Bone marrow (tissue), 2 donors: ENCODE data around the gene FIGLA.
"Not testable (repeated sequence)": the region's sequence is repeated elsewhere in the genome, so short reads cannot be mapped to it uniquely, and the experiment has no call there.

Experiments
- DNase-seq, 2 donors: peaks; one replicate each; lab custom pipeline; 2025; lab: John Stamatoyannopoulos, UW

The FIGLA gene

GRCh38 chr2:70808983-70809958, 18.8 kb upstream of the FIGLA start:
- DNase-seq = no peak

- DNase-seq = no peak
These were observed 17.3 kb upstream of the FIGLA start for GRCh38 chr2:70807828-70808118.

- no peak for DNase-seq
These were observed 16.8 kb upstream of the FIGLA start for GRCh38 chr2:70807102-70807827.

GRCh38 chr2:70806620-70807019, 16.2 kb upstream of the FIGLA start:
- no peak for DNase-seq

- DNase-seq = no peak
These were observed 15.6 kb upstream of the FIGLA start for GRCh38 chr2:70806013-70806412.

GRCh38 chr2:70801607-70802263, 11.3 kb upstream of the FIGLA start:
- no peak for DNase-seq

- DNase-seq = no peak
These were observed 9.3 kb upstream of the FIGLA start for GRCh38 chr2:70799706-70800105.

GRCh38 chr2:70797996-70798395, 7.6 kb upstream of the FIGLA start:
- not testable (repeated sequence) for DNase-seq

- no peak for DNase-seq
These were observed 7.1 kb upstream of the FIGLA start for GRCh38 chr2:70797506-70797905.

GRCh38 chr2:70796262-70796661, 5.8 kb upstream of the FIGLA start:
- DNase-seq = no peak

GRCh38 chr2:70795164-70795995, 4.9 kb upstream of the FIGLA start:
- no peak for DNase-seq

GRCh38 chr2:70793450-70793849, 3.0 kb upstream of the FIGLA start:
- peak in 1 of 2 donors; percentile 15 for DNase-seq

- DNase-seq = peak; percentile 8 to 50
These were observed 923 bp downstream of the FIGLA start for GRCh38 chr2:70789304-70790135.

GRCh38 chr2:70785137-70785911, 5.1 kb downstream of the FIGLA start:
- no peak for DNase-seq

GRCh38 chr2:70784320-70784719, 6.1 kb downstream of the FIGLA start:
- DNase-seq = no peak

GRCh38 chr2:70779911-70780545, 10.4 kb downstream of the FIGLA start:
- DNase-seq = no peak

GRCh38 chr2:70779491-70779890, 11.0 kb downstream of the FIGLA start:
- no peak for DNase-seq

- DNase-seq = no peak
These were observed 11.8 kb downstream of the FIGLA start for GRCh38 chr2:70778676-70779075.

GRCh38 chr2:70777450-70777849, 13.0 kb downstream of the FIGLA start:
- DNase-seq = no peak

- DNase-seq = no peak
These were observed 14.2 kb downstream of the FIGLA start for GRCh38 chr2:70776266-70776665.
